Endothelial cell of umbilical vein (primary cell): ENCODE measurements around the gene ITPKA. TPM values are rescaled to one million over a fixed set of nuclear protein-coding genes. Genes with fewer than 3 reads are reported as not detected.

ENCODE experiments used
- BruUV-seq: library from RNA; stranded (reverse); fragments of 400-500 nt; replicated peaks from 2 replicates; lab custom pipeline; 2021; lab: Mats Ljungman, UMichigan
- CTCF ChIA-PET: fragments of 300-600, 350-600 bp; sonication (Branson Sonifier 250); formaldehyde crosslinking; loops from one replicate; lab custom pipeline; 2021; ENCODE audit warnings: antibody characterized with exemption, inconsistent platforms; lab: Charles Lee
- POLR2A ChIA-PET: fragments of 300-600, 350-600 bp; sonication (Branson Sonifier 250); formaldehyde crosslinking; loops from one replicate; lab custom pipeline; 2021; ENCODE audit warnings: antibody characterized with exemption, inconsistent platforms; lab: Charles Lee
- DNase-seq: peaks from one replicate; pipeline ENCODE4 v3.0.0-alpha.2; 2011; ENCODE audit warnings: low read depth, low spot score
- FAIRE-seq: peaks from 2 replicates; lab custom pipeline; 2011; peaks lifted over from hg19 to GRCh38; lab: Jason Lieb, UNC
- H2AFZ ChIP-seq: 2 replicates; pipeline ENCODE4 v1.6.0; 2012; ENCODE audit warnings: low read depth, low read length, control low read depth, inconsistent platforms
- H3K27ac ChIP-seq: 2 replicates; pipeline ENCODE4 v1.5.1; 2011; ENCODE audit warnings: low read depth, mild to moderate bottlenecking, control low read depth, low read length, moderate library complexity; ENCODE audit not compliant: insufficient read depth
- H3K27me3 ChIP-seq, 2 experiments: 2 replicates each; pipeline versions ENCODE4 v1.6.0 to v1.6.1; 2011; ENCODE audit warnings: low read length in 2 of 2, mixed read lengths in 1 of 2; ENCODE audit not compliant: control insufficient read depth in 2 of 2, insufficient read depth in 2 of 2
- H3K36me3 ChIP-seq, 2 experiments: 2 replicates in 1 of 2; 3 replicates in 1 of 2; pipeline ENCODE4 v1.5.1; 2011; ENCODE audit warnings: low read length in 2 of 2, mild to moderate bottlenecking in 1 of 2, moderate library complexity in 1 of 2; ENCODE audit not compliant: control insufficient read depth in 2 of 2, insufficient read depth in 2 of 2; ENCODE audit errors: extremely low read depth in 1 of 2
- H3K4me1 ChIP-seq: 3 replicates; pipeline ENCODE4 v1.5.1; 2011; ENCODE audit warnings: mild to moderate bottlenecking, low read length; ENCODE audit not compliant: control insufficient read depth, insufficient read depth; ENCODE audit errors: extremely low read depth
- H3K4me2 ChIP-seq: 2 replicates; pipeline ENCODE4 v1.6.1; 2011; ENCODE audit warnings: low read length, control low read depth, mixed read lengths; ENCODE audit not compliant: insufficient read depth
- H3K4me3 ChIP-seq, 3 experiments: fragments of 200-600 bp in 1 of 3; sonication (generic), shearing (Covaris generic) in 1 of 3; replicated peaks in 1 of 3; 2 replicates each; pipeline ENCODE4 v1.5.1; 2011 to 2016; ENCODE audit warnings: control low read depth in 3 of 3, low read length in 3 of 3, mild to moderate bottlenecking in 2 of 3, inconsistent platforms in 1 of 3, low read depth in 1 of 3, moderate library complexity in 1 of 3; ENCODE audit not compliant: insufficient read depth in 1 of 3
- H3K79me2 ChIP-seq: 2 replicates; pipeline ENCODE4 v1.6.0; 2012; ENCODE audit warnings: low read length, inconsistent platforms; ENCODE audit not compliant: control insufficient read depth, insufficient read depth
- H3K9ac ChIP-seq: replicated peaks from 2 replicates; pipeline ENCODE3; 2011; ENCODE audit warnings: low read length, control low read depth; ENCODE audit not compliant: insufficient read depth; ENCODE audit errors: extremely low read depth
- H3K9me1 ChIP-seq: replicated peaks from 3 replicates; pipeline ENCODE4 v1.6.0; 2011; ENCODE audit warnings: mild to moderate bottlenecking, low read length; ENCODE audit not compliant: control insufficient read depth, insufficient read depth; ENCODE audit errors: extremely low read depth
- H3K9me3 ChIP-seq: replicated peaks from 2 replicates; pipeline ENCODE4 v1.5.1; 2012; ENCODE audit warnings: low read length, inconsistent platforms; ENCODE audit not compliant: control insufficient read depth, insufficient read depth
- H4K20me1 ChIP-seq: replicated peaks from 2 replicates; pipeline ENCODE3; 2011; ENCODE audit warnings: mild to moderate bottlenecking, low read length; ENCODE audit not compliant: control insufficient read depth, insufficient read depth; ENCODE audit errors: extremely low read depth
- CTCF ChIP-seq, 2 donors: IDR thresholded peaks; 1 replicate in 1 of 2; 2 replicates in 1 of 2; pipeline ENCODE4 v1.5.1; 2011; ENCODE audit warnings: low read length in 2 of 2, mild to moderate bottlenecking in 2 of 2, moderate library complexity in 2 of 2, control low read depth in 1 of 2, inconsistent platforms in 1 of 2, low read depth in 1 of 2; ENCODE audit not compliant: insufficient read depth in 1 of 2; ENCODE audit errors: extremely low read depth in 1 of 2
- EZH2 ChIP-seq: IDR thresholded peaks from 2 replicates; pipeline ENCODE4 v1.6.1; 2012; ENCODE audit warnings: borderline replicate concordance, low read depth, mild to moderate bottlenecking, moderate library complexity, low read length, inconsistent platforms; ENCODE audit not compliant: severe bottlenecking
- FOS ChIP-seq: IDR thresholded peaks from 2 replicates; pipeline ENCODE4 v1.6.1; 2011; ENCODE audit warnings: mild to moderate bottlenecking, low read length, moderate library complexity, borderline replicate concordance; ENCODE audit not compliant: insufficient read depth
- GATA2 ChIP-seq: IDR thresholded peaks from 2 replicates; pipeline ENCODE4 v1.7.0; 2011; ENCODE audit warnings: low read depth, mild to moderate bottlenecking, moderate library complexity, mixed read lengths, low read length; ENCODE audit not compliant: insufficient read length, insufficient read depth
- JUN ChIP-seq: IDR thresholded peaks from 2 replicates; pipeline ENCODE4 v1.6.1; 2011; ENCODE audit warnings: borderline replicate concordance, low read depth; ENCODE audit not compliant: insufficient read length, insufficient read depth
- MAX ChIP-seq: IDR thresholded peaks from 2 replicates; pipeline ENCODE4 v1.6.1; 2011; ENCODE audit not compliant: insufficient read depth, insufficient read length
- MYC ChIP-seq: IDR thresholded peaks from one replicate; pipeline ENCODE4 v1.6.1; 2011; ENCODE audit warnings: mild to moderate bottlenecking, low read depth, low read length
- POLR2A ChIP-seq: IDR thresholded peaks from 2 replicates; pipeline ENCODE4 v1.6.1; 2012; ENCODE audit warnings: low read depth, mild to moderate bottlenecking, control low read depth, low read length
- POLR2AphosphoS5 ChIP-seq: IDR thresholded peaks from 2 replicates; pipeline ENCODE4 v1.6.1; 2012; ENCODE audit warnings: low read depth, mild to moderate bottlenecking, control low read depth, low read length, moderate library complexity; ENCODE audit not compliant: insufficient read depth
- dilution Hi-C: fragments of 300-500 bp; cut with MboI; formaldehyde crosslinking; loops from one replicate; pipeline ENCODE4 v1.15.0; 2019; ENCODE audit warnings: low sequenced_read_pairs; ENCODE audit not compliant: extremely low pct_ligation_motif_present
- intact Hi-C: fragments of 100-400 bp; cut with micrococcal nuclease; formaldehyde crosslinking; loops from one replicate; pipeline ENCODE4 v1.10.0; 2022
- polyA plus RNA-seq, 4 experiments: library from polyadenylated mRNA; depleted of rRNA in 3 of 4; stranded (reverse) in 3 of 4; unstranded in 1 of 4; fragments of >200 nt; gene quantifications; 2 replicates each; pipeline versions ENCODE4 v1.2.1 to v1.2.3, GENCODE V29; 2011 to 2012; ENCODE audit warnings: missing spikeins in 1 of 4
- total RNA-seq: library from RNA; stranded (reverse); gene quantifications from 2 replicates; pipeline ENCODE4 v1.2.3, GENCODE V29; 2021

Gene ITPKA
- total and polyA plus RNA-seq, 2 donors (not counting 3 experiments of a cell fraction or from before 2014, with no cell fraction given) = 0.14 to 0.66 TPM

GRCh38 chr15:41546851-41547786 is 53.4 kb downstream of the ITPKA start:
- dilution Hi-C loops = no loop called here

GRCh38 chr15:41550066-41550775 is 56.5 kb downstream of the ITPKA start:
- intact Hi-C loops (no loop called here), dilution Hi-C loops (no loop called here)
- TF ChIP-seq MAX (no peak), POLR2AphosphoS5 (no peak), JUN (no peak), GATA2 (no peak), FOS (no peak), POLR2A (no peak), CTCF (IDR thresholded peaks at IDR 0.05; ENCODE audit: extremely low read depth in 1 of 2, insufficient read depth in 1 of 2, low read depth in 1 of 2, low read length in 2 of 2) (no peak), MYC (no peak), EZH2 (no peak)
- CTCF ChIA-PET = interaction anchor here (0.6 to 2.1 kb wide), 2 partner anchors 7 to 61 kb away, joined by 5 to 9 read pairs; no protein-coding TSS in a partner anchor
- Histone ChIP-seq H3K4me1 (peaks cover 11% of the 10 kb centered on the region), H3K79me2 (no peaks in the 10 kb centered on the region), H3K27me3 (no peaks in the 10 kb centered on the region), H3K36me3 (no peaks in the 10 kb centered on the region), H3K4me2 (no peak overlapping the region), H3K27ac (no peak overlapping the region), H3K9ac (no peak overlapping the region), H4K20me1 (no peaks in the 10 kb centered on the region), H3K9me3 (no peaks in the 10 kb centered on the region), H3K9me1 (no peaks in the 10 kb centered on the region), H3K4me3 (no peak overlapping the region), H2AFZ (no peak overlapping the region)
- no peak for FAIRE-seq
- POLR2A ChIA-PET = no interaction called here
- no peak for DNase-seq
- no TSS peak for BruUV-seq

More at GRCh38 chr15:41546851-41547786, 53.4 kb downstream of the ITPKA start:
- H3K27me3 ChIP-seq = no peaks in the 10 kb centered on the region
- no peak overlapping the region for H3K4me3 ChIP-seq
- H3K79me2 ChIP-seq = peaks cover 10% of the 10 kb centered on the region
- no peaks in the 10 kb centered on the region for H3K9me1 ChIP-seq
- ChIA-PET CTCF (interaction anchor here (1.3 to 2.0 kb wide), 2 partner anchors 17 to 81 kb away, joined by 3 to 5 read pairs; no protein-coding TSS in a partner anchor), POLR2A (no interaction called here)
- H3K9ac ChIP-seq = no peak overlapping the region
- H4K20me1 ChIP-seq = no peaks in the 10 kb centered on the region
- intact Hi-C loops = no loop called here
- no peaks in the 10 kb centered on the region for H3K9me3 ChIP-seq
- H3K4me2 ChIP-seq = no peak overlapping the region
- no peak overlapping the region for H3K27ac ChIP-seq
- no peak for DNase-seq
- TF ChIP-seq JUN (no peak), FOS (peak; percentile 15)
- H3K4me1 ChIP-seq = peaks cover 6% of the 10 kb centered on the region
- H2AFZ ChIP-seq = no peak overlapping the region
- no TSS peak for BruUV-seq
- no peak for FAIRE-seq
- no peaks in the 10 kb centered on the region for H3K36me3 ChIP-seq
